NT2/D1 (cell line): ENCODE data around the gene GPR33.

Experiments used
- DNase-seq: peaks from one replicate; pipeline ENCODE4 v3.0.0-alpha.2; 2011; ENCODE audit warnings: low read depth, low spot score
- H3K27me3 ChIP-seq: 2 replicates; pipeline ENCODE4 v1.6.0; 2011; ENCODE audit warnings: mild to moderate bottlenecking; ENCODE audit not compliant: insufficient read length, insufficient read depth
- H3K36me3 ChIP-seq: 2 replicates; pipeline ENCODE4 v1.6.1; 2011; ENCODE audit warnings: mild to moderate bottlenecking, low read length, mixed read lengths; ENCODE audit not compliant: insufficient read depth, insufficient read length
- H3K4me1 ChIP-seq: 2 replicates; pipeline ENCODE4 v1.5.1; 2011; ENCODE audit not compliant: insufficient read depth, insufficient read length
- H3K4me3 ChIP-seq: 2 replicates; pipeline ENCODE4 v1.5.1; 2011; ENCODE audit warnings: low read depth; ENCODE audit not compliant: insufficient read length
- H3K9ac ChIP-seq: 2 replicates; pipeline ENCODE4 v1.6.0; 2011; ENCODE audit warnings: low read depth; ENCODE audit not compliant: insufficient read length
- H3K9me3 ChIP-seq: 2 replicates; pipeline ENCODE4 v1.5.1; 2011; ENCODE audit warnings: mild to moderate bottlenecking, low read length; ENCODE audit not compliant: insufficient read depth
- SUZ12 ChIP-seq: IDR thresholded peaks from 2 replicates; pipeline ENCODE4 v1.6.1; 2011; ENCODE audit not compliant: insufficient read length, insufficient read depth; ENCODE audit errors: extremely low read depth
- YY1 ChIP-seq: IDR thresholded peaks from 2 replicates; pipeline ENCODE4 v1.6.1; 2011; ENCODE audit not compliant: insufficient read length, insufficient read depth
- ZNF274 ChIP-seq: IDR thresholded peaks from 2 replicates; pipeline ENCODE4 v1.6.1; 2011; ENCODE audit warnings: mild to moderate bottlenecking, low read depth, low read length

Gene GPR33

GRCh38 chr14:31457665-31458659 is 29.9 kb downstream of the GPR33 start:
- DNase-seq: no peak
- Histone ChIP-seq H3K9ac (no peak overlapping the region), H3K4me3 (no peak overlapping the region), H3K27me3 (no peaks in the 10 kb centered on the region), H3K4me1 (no peaks in the 10 kb centered on the region), H3K36me3 (peaks cover 3% of the 10 kb centered on the region), H3K9me3 (no peaks in the 10 kb centered on the region)
- TF ChIP-seq SUZ12 (no peak), YY1 (no peak), ZNF274 (no peak)

DNA sequence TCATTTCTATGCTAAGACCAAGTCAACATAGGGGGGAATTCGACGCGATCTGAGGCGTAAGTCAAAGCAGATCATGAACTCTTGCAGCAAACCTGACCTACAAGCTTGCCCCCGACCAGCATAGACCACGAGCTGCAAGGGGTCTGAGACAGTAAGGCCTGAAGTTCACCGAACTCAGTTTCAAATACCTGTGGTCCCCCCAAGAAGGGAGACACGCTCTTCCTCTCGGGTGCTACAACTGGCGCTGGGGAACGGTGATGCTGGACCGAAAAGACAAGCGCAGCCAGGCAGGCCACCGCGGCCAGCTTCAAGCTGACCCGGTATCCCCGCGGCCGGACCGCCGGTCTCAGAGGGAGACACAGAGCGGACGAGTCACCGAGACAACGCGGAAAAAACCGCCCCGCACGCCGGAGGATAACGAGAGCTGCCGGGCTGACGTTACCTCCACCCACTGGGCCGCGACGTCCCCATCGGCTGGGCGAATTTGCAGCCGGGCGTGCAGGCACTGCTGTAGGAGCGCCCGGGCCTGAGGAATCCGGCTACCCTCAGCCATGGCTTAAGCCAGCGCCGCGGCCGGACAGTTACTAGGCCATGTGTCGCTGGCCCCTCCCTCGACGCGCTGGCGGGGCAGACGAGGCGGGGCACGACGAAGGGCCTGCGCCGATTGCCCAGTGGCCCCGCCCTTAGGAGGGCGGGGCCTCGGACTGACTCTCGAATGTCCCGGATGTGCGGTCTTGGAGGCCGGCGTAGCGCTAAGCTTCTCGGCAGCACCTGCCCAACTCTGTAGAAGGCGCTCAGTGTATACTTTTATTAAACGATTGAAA is 30.8 kb downstream of the GPR33 start, which contains the start of gene DTD2:
Gene DTD2, minus strand, starts transcription at position 666 of the 824 bp plus-strand sequence. Its CDS starts 113 bp downstream, at position 553.
- Histone ChIP-seq H3K9ac (peak within 1 kb of the TSS; percentile 92), H3K36me3 (peaks cover 12% of the 10 kb centered on the region), H3K9me3 (no peaks in the 10 kb centered on the region), H3K4me3 (peak within 1 kb of the TSS; percentile 87), H3K27me3 (no peaks in the 10 kb centered on the region), H3K4me1 (no peaks in the 10 kb centered on the region)
- TF ChIP-seq YY1: no peak
- TF ChIP-seq ZNF274: no peak
- TF ChIP-seq SUZ12: no peak
- peak; percentile 80 for DNase-seq

- no peak for DNase-seq
- Histone ChIP-seq H3K4me3 (no peak overlapping the region), H3K4me1 (no peaks in the 10 kb centered on the region), H3K36me3 (peaks cover 33% of the 10 kb centered on the region), H3K27me3 (no peaks in the 10 kb centered on the region), H3K9me3 (no peaks in the 10 kb centered on the region), H3K9ac (no peak overlapping the region)
- TF ChIP-seq SUZ12 (no peak), YY1 (no peak), ZNF274 (no peak)
Observed at GRCh38 chr14:31449971-31450610, 37.7 kb downstream of the GPR33 start.

DNA sequence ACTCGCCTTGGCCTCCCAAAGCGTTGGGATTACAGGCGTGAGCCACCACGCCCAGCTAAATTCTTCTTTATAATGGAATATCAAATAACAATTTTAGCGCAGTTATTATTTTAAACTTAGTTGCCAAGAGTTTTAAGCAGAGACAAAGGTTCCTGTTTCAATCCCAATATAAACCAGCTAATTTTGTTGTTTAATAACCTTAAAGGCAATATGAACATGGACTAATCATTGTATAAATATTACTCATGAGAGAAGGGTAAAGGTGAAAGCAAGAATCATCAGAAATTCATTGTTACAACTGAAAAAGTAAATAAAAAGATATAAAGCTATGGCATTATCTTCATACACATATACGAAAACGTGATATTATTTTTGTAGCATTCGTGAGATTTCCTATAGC is 38.7 kb downstream of the GPR33 start:
- Histone ChIP-seq H3K27me3 (no peaks in the 10 kb centered on the region), H3K4me1 (no peaks in the 10 kb centered on the region), H3K4me3 (no peak overlapping the region), H3K36me3 (peaks cover 33% of the 10 kb centered on the region), H3K9ac (no peak overlapping the region), H3K9me3 (no peaks in the 10 kb centered on the region)
- TF ChIP-seq YY1 (no peak), ZNF274 (no peak), SUZ12 (no peak)
- no peak for DNase-seq

GRCh38 chr14:31445703-31446102 is 42.1 kb downstream of the GPR33 start:
- no peak for TF ChIP-seq ZNF274
- no peak for TF ChIP-seq SUZ12
- TF ChIP-seq YY1: no peak
- Histone ChIP-seq H3K9me3 (no peaks in the 10 kb centered on the region), H3K4me3 (no peak overlapping the region), H3K9ac (no peak overlapping the region), H3K36me3 (peaks cover 13% of the 10 kb centered on the region), H3K27me3 (no peaks in the 10 kb centered on the region), H3K4me1 (no peaks in the 10 kb centered on the region)
- DNase-seq: no peak

- no peak for DNase-seq
- H3K4me3 ChIP-seq: no peak overlapping the region
- no peaks in the 10 kb centered on the region for H3K4me1 ChIP-seq
- no peak overlapping the region for H3K9ac ChIP-seq
- TF ChIP-seq ZNF274 (no peak), YY1 (no peak), SUZ12 (no peak)
- no peaks in the 10 kb centered on the region for H3K27me3 ChIP-seq
- no peaks in the 10 kb centered on the region; the same call in 1 of the 2 replicates for H3K9me3 ChIP-seq
- H3K36me3 ChIP-seq: no peaks in the 10 kb centered on the region
Observed at GRCh38 chr14:31442284-31442683, 45.6 kb downstream of the GPR33 start.
